ENCODE measurements around the gene SAE1. TPM values are rescaled to one million over a fixed set of nuclear protein-coding genes. Genes with fewer than 3 reads are reported as not detected.
"Not testable (repeated sequence)": the region's sequence is repeated elsewhere in the genome, so short reads cannot be mapped to it uniquely, and the experiment has no call there.

The SAE1 gene
- total RNA-seq, 1 experiment from 2014 or later = 251 TPM

DNA sequence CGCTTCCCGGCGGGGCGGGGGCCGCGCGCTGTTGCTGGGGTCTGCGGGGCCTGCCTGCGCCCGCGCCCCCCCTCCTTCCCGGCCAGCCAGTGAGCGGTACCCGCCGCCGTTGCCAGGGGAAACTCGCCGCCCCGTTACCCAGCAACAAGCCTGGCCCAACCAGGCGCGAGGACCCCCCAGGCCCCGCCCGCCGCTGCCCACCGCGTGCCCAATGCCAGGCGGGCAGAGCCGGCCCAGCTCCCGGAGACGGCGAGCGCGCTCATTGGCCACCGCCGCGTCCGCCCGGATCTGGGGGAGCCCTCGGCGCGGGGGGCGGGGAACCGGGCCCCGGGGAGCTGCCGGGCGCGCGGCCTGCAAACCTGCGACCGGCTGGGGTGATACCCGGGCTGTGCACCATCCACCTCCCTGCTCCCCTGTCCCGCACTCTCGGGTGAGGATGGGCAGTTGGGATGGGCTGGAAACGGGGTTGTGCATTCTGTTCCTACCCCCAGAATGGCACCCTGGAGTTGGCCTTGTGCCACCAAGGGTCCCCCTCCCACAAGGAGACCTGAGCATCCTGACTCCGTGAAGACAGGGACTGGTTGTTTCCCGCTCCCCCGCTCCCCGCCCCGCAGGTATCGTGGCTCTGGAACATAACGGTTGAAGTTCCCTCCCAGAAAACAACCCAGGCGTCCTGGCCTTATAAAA is 109.1 kb downstream of the SAE1 start:
- peak; percentile 67 for DNase-seq (ENCODE audit: low read depth)

- no peak for DNase-seq (ENCODE audit: low read depth)
Measured at GRCh38 chr19:47240556-47240955, 109.9 kb downstream of the SAE1 start.

- peak; percentile 63 for DNase-seq (ENCODE audit: low read depth)
Measured at GRCh38 chr19:47240996-47241918, 110.6 kb downstream of the SAE1 start.

DNA sequence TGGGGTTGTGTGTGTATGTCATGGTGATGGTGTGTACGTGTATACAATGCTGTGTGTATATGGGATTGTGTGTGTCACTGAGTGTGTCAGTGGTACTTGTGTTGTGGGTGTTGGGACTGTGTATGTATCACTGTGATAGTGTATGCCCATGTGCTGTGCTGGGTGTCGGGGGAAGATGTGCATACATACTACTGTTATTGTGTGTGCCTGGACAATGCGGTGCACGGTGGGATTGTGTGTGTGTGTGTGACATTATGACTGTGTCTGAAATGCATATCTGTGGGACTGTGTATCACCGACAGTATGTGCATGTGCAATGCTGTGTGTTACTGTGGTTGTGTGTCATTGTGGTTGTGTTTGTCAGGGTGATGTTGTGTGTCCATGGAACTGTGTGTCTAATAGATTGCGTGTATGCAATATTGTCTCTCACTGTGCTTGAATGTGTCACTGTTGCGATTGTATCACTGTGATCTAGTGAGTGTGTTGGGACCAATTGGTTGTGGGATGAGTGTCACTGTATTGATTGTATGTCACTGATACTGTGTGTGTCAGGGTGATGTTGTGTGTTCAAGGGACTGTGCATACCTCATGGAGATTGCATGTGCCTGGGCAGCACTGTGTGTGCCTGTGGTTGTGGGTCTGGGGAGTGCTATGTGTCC is 111.4 kb downstream of the SAE1 start:
- DNase-seq (ENCODE audit: low read depth) = peak; percentile 21

DNA sequence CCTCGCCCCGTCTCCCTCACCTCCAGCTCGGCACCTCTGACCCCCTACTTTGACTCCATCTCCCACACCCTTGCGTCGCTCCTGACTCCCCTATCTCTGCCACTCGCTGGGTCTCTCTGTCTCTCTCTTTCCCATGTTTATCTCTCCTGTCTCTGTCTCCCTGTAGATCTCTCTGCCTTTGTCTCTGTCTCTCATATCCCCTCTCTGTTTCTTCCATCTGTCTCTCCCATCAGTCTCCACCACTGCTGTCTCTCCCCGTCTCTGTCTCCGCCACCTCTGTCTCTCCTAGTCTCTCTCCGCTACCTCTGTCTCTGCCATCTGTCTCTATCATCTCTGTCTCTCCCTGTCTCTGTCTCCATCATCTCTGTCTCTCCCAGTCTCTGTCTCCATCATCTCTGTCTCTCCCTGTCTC is 112.7 kb downstream of the SAE1 start:
- no peak for DNase-seq (ENCODE audit: low read depth)

DNA sequence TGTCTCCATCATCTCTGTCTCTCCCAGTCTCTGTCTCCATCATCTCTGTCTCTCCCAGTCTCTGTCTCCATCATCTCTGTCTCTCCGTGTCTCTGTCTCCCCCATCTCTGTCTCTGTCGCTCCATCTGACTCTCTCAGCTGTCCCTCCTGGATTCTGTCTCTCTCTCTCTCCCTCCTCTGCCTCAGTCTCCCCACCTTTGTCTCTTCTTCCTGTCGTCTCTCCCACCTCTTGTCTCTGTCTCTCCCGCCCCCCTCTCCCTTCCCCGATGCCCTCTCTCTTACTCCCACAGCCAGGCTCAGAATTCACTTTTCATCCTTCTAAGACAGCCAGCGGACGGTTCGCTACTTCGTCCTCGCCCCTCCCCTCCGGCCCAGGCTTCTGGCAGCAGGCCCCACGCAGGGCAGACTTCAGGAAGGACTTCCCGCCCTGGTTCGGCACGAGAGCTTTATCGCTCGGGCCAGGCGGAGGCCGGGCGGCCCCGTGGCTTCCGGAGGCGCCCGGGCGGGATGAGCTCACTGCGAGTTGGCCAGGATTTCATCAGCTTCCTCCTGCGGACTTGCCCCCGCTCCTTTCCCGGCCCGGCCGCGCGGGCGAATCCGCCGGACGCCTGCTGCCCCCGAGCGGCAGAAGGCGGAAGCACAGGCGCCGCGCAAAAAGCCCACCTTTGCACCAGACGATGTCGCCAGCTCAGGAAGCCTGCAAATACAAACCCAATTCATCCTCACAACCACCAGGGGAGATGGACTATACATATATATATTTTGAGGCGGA is 113.3 kb downstream of the SAE1 start:
- DNase-seq (ENCODE audit: low read depth) = peak; percentile 94

GRCh38 chr19:47247308-47247990 is 116.8 kb downstream of the SAE1 start:
- peak; percentile 68 for DNase-seq (ENCODE audit: low read depth)

- DNase-seq (ENCODE audit: low read depth) = not testable (repeated sequence)
Measured at GRCh38 chr19:47253016-47253415, 122.4 kb downstream of the SAE1 start.

GRCh38 chr19:47253467-47253881 is 122.8 kb downstream of the SAE1 start:
- peak; percentile 82 for DNase-seq (ENCODE audit: low read depth)

DNA sequence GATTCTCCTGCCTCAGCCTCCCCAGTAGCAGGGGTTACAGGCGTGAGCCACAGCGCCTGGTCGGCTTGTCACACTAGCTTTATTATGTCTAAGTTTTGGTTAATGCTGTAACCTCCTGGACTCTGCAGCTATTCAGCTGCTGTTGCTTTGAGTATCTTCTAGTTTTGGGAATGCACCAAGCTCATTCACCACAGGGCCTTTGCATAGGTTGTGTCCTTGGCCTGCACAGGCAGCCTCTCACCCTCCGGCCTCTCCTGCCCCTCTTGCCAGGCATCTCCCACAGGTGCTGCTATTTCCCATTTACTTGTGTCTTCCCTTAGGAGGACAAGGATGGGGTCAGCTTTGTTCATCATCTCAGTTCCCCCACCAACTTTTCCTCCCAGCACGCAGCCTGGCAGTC is 123.3 kb downstream of the SAE1 start:
- no peak for DNase-seq (ENCODE audit: low read depth)

GRCh38 chr19:47255879-47256692 is 125.5 kb downstream of the SAE1 start, which contains the start of gene CCDC9:
Gene CCDC9 (plus strand): TSS chr19:47256525. CDS start chr19:47258401, 1,876 bp downstream.
- peak; percentile 96 for DNase-seq (ENCODE audit: low read depth)

- peak; percentile 97 for DNase-seq (ENCODE audit: low read depth)
Measured at GRCh38 chr19:47256693-47257410, 126.2 kb downstream of the SAE1 start.

GRCh38 chr19:47257411-47258169 is 127.0 kb downstream of the SAE1 start:
- no peak for DNase-seq (ENCODE audit: low read depth)

DNA sequence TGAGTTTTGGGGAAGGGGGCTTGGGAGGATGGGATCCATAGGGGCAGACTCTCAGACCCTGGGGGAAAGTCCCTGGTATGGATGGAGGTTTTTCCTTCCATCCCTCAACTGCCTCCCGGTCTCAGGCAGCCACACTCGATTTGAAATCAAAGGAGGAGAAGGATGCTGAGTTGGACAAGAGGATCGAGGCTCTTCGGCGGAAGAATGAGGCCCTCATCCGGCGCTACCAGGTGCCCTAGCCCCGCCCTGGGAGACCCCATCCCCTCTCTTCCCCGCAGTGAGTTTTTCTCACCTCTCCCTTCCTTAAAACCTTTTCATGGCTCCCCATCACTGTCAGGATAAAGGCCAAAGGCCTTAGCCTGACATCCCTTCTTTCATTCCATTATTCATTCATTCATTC is 127.8 kb downstream of the SAE1 start:
- no peak for DNase-seq (ENCODE audit: low read depth)

GRCh38 chr19:47258895-47259555 is 128.4 kb downstream of the SAE1 start:
- DNase-seq (ENCODE audit: low read depth) = no peak

Measured in RPMI7951 (cell line).